Measurements from ENCODE around the gene SLC29A2. TPM values are rescaled to one million over a fixed set of nuclear protein-coding genes. Genes with fewer than 3 reads are reported as not detected.

The SLC29A2 gene
- total RNA-seq, 1 experiment from 2014 or later: 30.2 TPM

DNA sequence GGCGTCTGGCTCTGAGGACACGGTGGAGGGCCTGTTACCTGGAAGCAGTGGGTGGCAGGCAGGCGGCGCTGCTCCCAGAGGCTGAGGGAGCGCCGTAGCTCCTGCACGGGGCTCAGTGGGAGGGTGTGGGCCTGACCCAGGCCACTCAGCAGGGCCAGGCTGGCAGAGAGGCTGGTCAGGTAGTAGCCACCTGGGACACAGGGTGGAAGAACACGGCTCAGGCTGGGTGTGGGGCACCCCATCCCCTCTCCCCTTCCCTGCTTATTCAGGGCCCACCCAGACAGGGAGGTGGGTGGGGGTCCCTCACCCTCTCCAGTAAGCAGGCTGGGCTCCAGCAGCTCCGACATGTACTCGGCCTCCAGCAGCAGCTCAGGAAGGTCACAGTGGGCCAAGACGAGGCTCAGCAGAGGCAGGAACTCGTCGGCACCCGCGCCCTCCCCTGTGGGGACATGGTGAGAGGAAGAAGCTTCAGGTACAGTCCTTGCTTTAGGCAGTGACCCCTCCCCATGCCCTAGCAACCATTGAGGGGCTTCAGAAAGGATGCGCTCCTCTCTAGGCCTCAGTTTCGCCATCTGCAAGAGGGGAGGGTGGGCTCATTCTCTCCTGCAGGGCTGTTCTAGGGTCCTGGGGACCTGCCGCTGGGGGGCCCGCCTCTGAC, 38.2 kb downstream of the SLC29A2 start:
- no peaks in the 10 kb centered on the region for H3K27me3 Mint-ChIP-seq (ENCODE audit: low read depth)
- H3K36me3 Mint-ChIP-seq: no peaks in the 10 kb centered on the region
- no peak overlapping the region for H3K27ac Mint-ChIP-seq
- ChIA-PET POLR2A (interaction anchor here (0.8 kb wide), 1 partner anchor 17 kb away, joined by 5 read pairs; the partner anchor contains the start of gene CD248), CTCF (interaction anchor here (0.6 to 8.7 kb wide), 6 partner anchors 12 to 53 kb away, joined by 3 to 319 read pairs (median 6); partner anchors contain the start of genes BRMS1 and CD248)
- DNase-seq (ENCODE audit: low spot score): no peak
- H3K4me3 Mint-ChIP-seq: no peak overlapping the region
- H3K4me1 Mint-ChIP-seq: peaks cover 20% of the 10 kb centered on the region
- no peaks in the 10 kb centered on the region for H3K9me3 Mint-ChIP-seq
- ATAC-seq: no peak
- TF ChIP-seq, protein P1, sequence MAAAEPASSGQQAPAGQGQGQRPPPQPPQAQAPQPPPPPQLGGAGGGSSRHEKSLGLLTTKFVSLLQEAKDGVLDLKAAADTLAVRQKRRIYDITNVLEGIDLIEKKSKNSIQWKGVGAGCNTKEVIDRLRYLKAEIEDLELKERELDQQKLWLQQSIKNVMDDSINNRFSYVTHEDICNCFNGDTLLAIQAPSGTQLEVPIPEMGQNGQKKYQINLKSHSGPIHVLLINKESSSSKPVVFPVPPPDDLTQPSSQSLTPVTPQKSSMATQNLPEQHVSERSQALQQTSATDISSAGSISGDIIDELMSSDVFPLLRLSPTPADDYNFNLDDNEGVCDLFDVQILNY (CRISPR knock-in tag; IDR thresholded peaks at IDR 0.05): no peak
- no peak for TF ChIP-seq CTCF (IDR thresholded peaks at IDR 0.05)

DNA sequence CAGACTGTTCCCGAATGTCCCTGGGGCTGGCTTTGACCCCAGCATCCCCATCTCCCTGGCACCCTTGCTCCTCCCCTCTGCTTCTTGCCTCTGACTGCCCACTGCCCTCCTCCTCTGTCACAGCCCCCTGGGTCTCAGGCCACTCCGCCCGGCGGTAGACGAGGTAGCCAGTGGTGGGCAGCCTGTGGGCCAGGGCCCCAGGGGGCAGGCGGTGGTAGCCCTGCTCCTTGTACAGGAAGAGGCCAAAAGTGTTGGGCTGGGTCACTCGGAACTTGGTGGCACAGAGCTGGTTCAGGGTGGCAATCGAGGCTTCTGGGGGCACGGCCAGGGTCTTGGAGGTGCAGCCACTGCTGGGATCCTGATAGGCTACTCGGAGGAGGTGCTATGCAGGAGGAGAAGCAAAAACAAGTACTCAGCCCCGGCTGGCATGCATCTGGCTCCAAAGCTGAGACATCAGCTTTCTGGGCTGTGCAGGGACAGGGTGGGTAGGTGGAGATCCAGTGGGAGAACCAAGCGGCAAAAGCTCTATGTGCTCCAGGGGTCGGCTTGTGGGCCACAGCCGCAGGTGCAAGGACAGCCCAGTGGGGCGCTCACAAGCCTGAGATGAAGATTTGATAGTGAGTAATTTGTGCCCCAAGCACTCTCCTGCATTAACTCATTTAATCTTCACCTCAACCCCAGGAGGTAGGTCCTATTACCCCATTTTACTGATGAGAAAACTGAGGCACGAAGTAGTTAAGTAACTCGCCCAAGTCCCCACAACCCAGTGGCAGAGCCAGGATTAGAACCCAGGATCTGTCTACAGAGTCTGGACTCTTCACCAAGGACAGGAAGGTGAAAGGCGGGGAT, 39.0 kb downstream of the SLC29A2 start:
- ATAC-seq (no peak), DNase-seq (ENCODE audit: low spot score) (no peak)
- Mint-ChIP-seq H3K9me3 (no peaks in the 10 kb centered on the region), H3K27me3 (ENCODE audit: low read depth) (peaks cover 7% of the 10 kb centered on the region), H3K4me1 (peaks cover 21% of the 10 kb centered on the region), H3K27ac (no peak overlapping the region), H3K4me3 (no peak overlapping the region), H3K36me3 (no peaks in the 10 kb centered on the region)
- CTCF ChIA-PET: interaction anchor here (1.5 to 8.7 kb wide), 3 partner anchors 12 to 21 kb away, joined by 3 to 319 read pairs (median 31); partner anchors contain the start of genes BRMS1 and CD248
- TF ChIP-seq MYBL2 (CRISPR knock-in tag; IDR thresholded peaks at IDR 0.05) (no peak), USF2 (CRISPR knock-in tag; IDR thresholded peaks at IDR 0.05) (no peak), RORB (CRISPR knock-in tag; IDR thresholded peaks at IDR 0.05) (no peak), CBFB (CRISPR knock-in tag; IDR thresholded peaks at IDR 0.05; ENCODE audit: low read depth) (no peak), GTF2I (CRISPR knock-in tag; conservative IDR thresholded peaks at IDR 0.05) (no peak), ZNF317 (CRISPR knock-in tag; IDR thresholded peaks at IDR 0.05; ENCODE audit: borderline replicate concordance, low read depth) (no peak), ZNF232 (CRISPR knock-in tag; IDR thresholded peaks at IDR 0.05) (no peak), OVOL2 (CRISPR knock-in tag; IDR thresholded peaks at IDR 0.05; ENCODE audit: borderline replicate concordance) (no peak), SMAD3 (CRISPR knock-in tag; IDR thresholded peaks at IDR 0.05; ENCODE audit: borderline replicate concordance) (no peak), E2F4 (CRISPR knock-in tag; IDR thresholded peaks at IDR 0.05; ENCODE audit: borderline replicate concordance, low read depth) (no peak), IRF1 (CRISPR knock-in tag; IDR thresholded peaks at IDR 0.05) (no peak)
- TF ChIP-seq, protein P2, sequence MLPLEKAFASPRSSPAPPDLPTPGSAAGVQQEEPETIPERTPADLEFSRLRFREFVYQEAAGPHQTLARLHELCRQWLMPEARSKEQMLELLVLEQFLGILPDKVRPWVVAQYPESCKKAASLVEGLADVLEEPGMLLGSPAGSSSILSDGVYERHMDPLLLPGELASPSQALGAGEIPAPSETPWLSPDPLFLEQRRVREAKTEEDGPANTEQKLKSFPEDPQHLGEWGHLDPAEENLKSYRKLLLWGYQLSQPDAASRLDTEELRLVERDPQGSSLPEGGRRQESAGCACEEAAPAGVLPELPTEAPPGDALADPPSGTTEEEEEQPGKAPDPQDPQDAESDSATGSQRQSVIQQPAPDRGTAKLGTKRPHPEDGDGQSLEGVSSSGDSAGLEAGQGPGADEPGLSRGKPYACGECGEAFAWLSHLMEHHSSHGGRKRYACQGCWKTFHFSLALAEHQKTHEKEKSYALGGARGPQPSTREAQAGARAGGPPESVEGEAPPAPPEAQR (CRISPR knock-in tag; IDR thresholded peaks at IDR 0.05): no peak
- TF ChIP-seq, protein P3, sequence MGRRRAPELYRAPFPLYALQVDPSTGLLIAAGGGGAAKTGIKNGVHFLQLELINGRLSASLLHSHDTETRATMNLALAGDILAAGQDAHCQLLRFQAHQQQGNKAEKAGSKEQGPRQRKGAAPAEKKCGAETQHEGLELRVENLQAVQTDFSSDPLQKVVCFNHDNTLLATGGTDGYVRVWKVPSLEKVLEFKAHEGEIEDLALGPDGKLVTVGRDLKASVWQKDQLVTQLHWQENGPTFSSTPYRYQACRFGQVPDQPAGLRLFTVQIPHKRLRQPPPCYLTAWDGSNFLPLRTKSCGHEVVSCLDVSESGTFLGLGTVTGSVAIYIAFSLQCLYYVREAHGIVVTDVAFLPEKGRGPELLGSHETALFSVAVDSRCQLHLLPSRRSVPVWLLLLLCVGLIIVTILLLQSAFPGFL (CRISPR knock-in tag; IDR thresholded peaks at IDR 0.05; ENCODE audit: borderline replicate concordance): no peak
- POLR2A ChIA-PET: no interaction called here

All from WTC11 (cell line).